ENCODE measurements around the gene PDE4A.

DNA sequence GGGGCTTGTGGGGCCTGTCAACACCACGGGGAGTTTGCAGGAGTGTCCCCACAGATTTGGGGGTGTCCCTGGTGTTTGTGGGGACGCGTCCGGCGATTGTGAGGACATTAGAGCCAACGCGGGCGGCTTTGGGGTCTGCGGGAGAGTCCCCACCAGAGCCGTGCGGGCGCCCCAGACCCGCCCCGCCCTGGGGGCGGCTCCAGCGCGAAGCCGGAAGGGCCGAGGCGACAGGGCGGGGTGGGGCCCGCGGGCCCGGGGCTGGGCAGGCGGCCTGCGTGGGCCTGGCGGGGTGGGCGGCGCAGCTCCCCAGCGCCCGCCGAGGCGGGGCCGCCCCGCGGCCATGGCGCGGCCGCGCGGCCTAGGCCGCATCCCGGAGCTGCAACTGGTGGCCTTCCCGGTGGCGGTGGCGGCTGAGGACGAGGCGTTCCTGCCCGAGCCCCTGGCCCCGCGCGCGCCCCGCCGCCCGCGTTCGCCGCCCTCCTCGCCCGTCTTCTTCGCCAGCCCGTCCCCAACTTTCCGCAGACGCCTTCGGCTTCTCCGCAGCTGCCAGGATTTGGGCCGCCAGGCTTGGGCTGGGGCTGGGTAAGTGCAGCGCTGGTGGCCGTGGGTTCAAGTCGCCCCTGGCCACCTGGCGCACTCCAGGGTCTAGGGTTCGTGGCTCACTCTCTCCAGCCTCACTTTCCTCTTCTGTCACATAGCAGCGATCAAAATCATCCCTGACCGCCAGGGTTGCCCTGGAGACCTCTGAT, 10.3 kb downstream of the PDE4A start:
- TF ChIP-seq JUN (IDR thresholded peaks at IDR 0.05; ENCODE audit: borderline replicate concordance, insufficient read depth, insufficient read length, low read depth) (no peak), POLR2AphosphoS5 (IDR thresholded peaks at IDR 0.05; ENCODE audit: insufficient read depth, low read depth, low read length) (peak; percentile 40), POLR2A (IDR thresholded peaks at IDR 0.05; ENCODE audit: low read depth, low read length) (peak; percentile 39)
- TF ChIP-seq, protein P1, sequence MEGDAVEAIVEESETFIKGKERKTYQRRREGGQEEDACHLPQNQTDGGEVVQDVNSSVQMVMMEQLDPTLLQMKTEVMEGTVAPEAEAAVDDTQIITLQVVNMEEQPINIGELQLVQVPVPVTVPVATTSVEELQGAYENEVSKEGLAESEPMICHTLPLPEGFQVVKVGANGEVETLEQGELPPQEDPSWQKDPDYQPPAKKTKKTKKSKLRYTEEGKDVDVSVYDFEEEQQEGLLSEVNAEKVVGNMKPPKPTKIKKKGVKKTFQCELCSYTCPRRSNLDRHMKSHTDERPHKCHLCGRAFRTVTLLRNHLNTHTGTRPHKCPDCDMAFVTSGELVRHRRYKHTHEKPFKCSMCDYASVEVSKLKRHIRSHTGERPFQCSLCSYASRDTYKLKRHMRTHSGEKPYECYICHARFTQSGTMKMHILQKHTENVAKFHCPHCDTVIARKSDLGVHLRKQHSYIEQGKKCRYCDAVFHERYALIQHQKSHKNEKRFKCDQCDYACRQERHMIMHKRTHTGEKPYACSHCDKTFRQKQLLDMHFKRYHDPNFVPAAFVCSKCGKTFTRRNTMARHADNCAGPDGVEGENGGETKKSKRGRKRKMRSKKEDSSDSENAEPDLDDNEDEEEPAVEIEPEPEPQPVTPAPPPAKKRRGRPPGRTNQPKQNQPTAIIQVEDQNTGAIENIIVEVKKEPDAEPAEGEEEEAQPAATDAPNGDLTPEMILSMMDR (IDR thresholded peaks at IDR 0.05; ENCODE audit: extremely low read depth in 1 of 2, insufficient read depth in 1 of 2, low read depth in 1 of 2, low read length in 2 of 2): no peak

Measured in endothelial cell of umbilical vein (primary cell).